OCI-LY1 (cell line): ENCODE results near the gene SLC32A1.

Source experiments
- H2AFZ ChIP-seq: fragments of 200-600 bp; sonication (generic), shearing (Covaris generic); 2 replicates; pipeline ENCODE4 v1.6.0; 2014; ENCODE audit warnings: antibody characterized with exemption, mild to moderate bottlenecking, low read length
- H3F3A ChIP-seq: fragments of 200-600 bp; sonication (generic), shearing (Covaris generic); 2 replicates; pipeline ENCODE4 v1.6.0; 2014; ENCODE audit warnings: mild to moderate bottlenecking, antibody characterized with exemption, low read length, moderate library complexity; ENCODE audit not compliant: insufficient read depth
- H3K27ac ChIP-seq: fragments of 200-600 bp; sonication (generic); 2 replicates; pipeline ENCODE4 v1.5.1; 2014; ENCODE audit warnings: low read length, mixed run types, mild to moderate bottlenecking, low read depth; ENCODE audit not compliant: poor library complexity, severe bottlenecking
- H3K27me3 ChIP-seq: fragments of 200-600 bp; sonication (generic); 2 replicates; pipeline ENCODE4 v1.6.0; 2014; ENCODE audit warnings: antibody characterized with exemption, mild to moderate bottlenecking, low read length, moderate library complexity; ENCODE audit not compliant: insufficient read depth
- H3K36me3 ChIP-seq: fragments of 200-600 bp; sonication (generic); 2 replicates; pipeline ENCODE4 v1.6.1; 2014; ENCODE audit warnings: mild to moderate bottlenecking, antibody characterized with exemption, low read length, moderate library complexity, mixed read lengths; ENCODE audit not compliant: insufficient read depth
- H3K4me1 ChIP-seq: fragments of 200-600 bp; sonication (generic); 2 replicates; pipeline ENCODE4 v1.5.1; 2014; ENCODE audit warnings: mild to moderate bottlenecking, low read length, moderate library complexity; ENCODE audit not compliant: insufficient read depth, severe bottlenecking
- H3K4me2 ChIP-seq: fragments of 200-600 bp; sonication (generic), shearing (Covaris generic); 2 replicates; pipeline ENCODE4 v1.6.1; 2014; ENCODE audit warnings: low read length
- H3K4me3 ChIP-seq: fragments of 200-600 bp; sonication (generic); 2 replicates; pipeline ENCODE4 v1.5.1; 2014; ENCODE audit warnings: low read length, low read depth, mild to moderate bottlenecking, mixed read lengths; ENCODE audit not compliant: poor library complexity, severe bottlenecking
- H3K79me2 ChIP-seq: fragments of 200-600 bp; shearing (Covaris generic); 2 replicates; pipeline ENCODE4 v1.6.1; 2016; ENCODE audit warnings: mixed run types, low read length, mixed read lengths; ENCODE audit not compliant: insufficient read depth
- H3K9ac ChIP-seq: fragments of 200-600 bp; sonication (generic), shearing (Covaris generic); 2 replicates; pipeline ENCODE4 v1.6.1; 2014; ENCODE audit warnings: mild to moderate bottlenecking, low read length, mixed read lengths
- H3K9me2 ChIP-seq: fragments of 200-600 bp; sonication (generic), shearing (Covaris generic); 2 replicates; pipeline ENCODE4 v1.6.1; 2014; ENCODE audit warnings: low read depth, mild to moderate bottlenecking, low read length, mixed read lengths
- H3K9me3 ChIP-seq: fragments of 200-600 bp; shearing (Covaris generic); 2 replicates; pipeline ENCODE4 v1.6.1; 2014; ENCODE audit warnings: low read length, mixed read lengths
- H4K20me1 ChIP-seq: fragments of 200-600 bp; sonication (generic), shearing (Covaris generic); 2 replicates; pipeline ENCODE4 v1.6.0; 2016; ENCODE audit warnings: mild to moderate bottlenecking, low read length; ENCODE audit not compliant: insufficient read depth
- CTCF ChIP-seq: fragments of 200-600 bp; sonication (generic), shearing (Covaris generic); IDR thresholded peaks from 2 replicates; pipeline ENCODE4 v1.5.1; 2017; ENCODE audit warnings: mild to moderate bottlenecking, antibody characterized with exemption, low read length, moderate library complexity, mixed read lengths
- EZH2 ChIP-seq: fragments of 200-600 bp; sonication (generic), shearing (Covaris generic); IDR thresholded peaks from 2 replicates; pipeline ENCODE4 v1.8.0; 2017; ENCODE audit warnings: borderline replicate concordance, mixed run types, mild to moderate bottlenecking, antibody characterized with exemption, low read length, moderate library complexity, mixed read lengths

Gene SLC32A1

GRCh38 chr20:38728911-38729642 lies 4.8 kb downstream of the SLC32A1 start:
- Histone ChIP-seq H3K36me3 (no peaks in the 10 kb centered on the region), H4K20me1 (no peaks in the 10 kb centered on the region), H2AFZ (no peak overlapping the region), H3F3A (no peaks in the 10 kb centered on the region), H3K9ac (no peak overlapping the region), H3K27ac (no peak overlapping the region), H3K4me3 (no peak overlapping the region), H3K9me3 (no peaks in the 10 kb centered on the region), H3K4me1 (peaks cover 9% of the 10 kb centered on the region), H3K4me2 (no peak overlapping the region), H3K79me2 (no peaks in the 10 kb centered on the region), H3K9me2 (no peaks in the 10 kb centered on the region), H3K27me3 (no peaks in the 10 kb centered on the region; the same call in 1 of the 2 replicates)
- TF ChIP-seq EZH2 (no peak), CTCF (no peak)

GRCh38 chr20:38729767-38730166 lies 5.5 kb downstream of the SLC32A1 start:
- H3K9me3 ChIP-seq, result no peaks in the 10 kb centered on the region
- no peak overlapping the region for H3K9ac ChIP-seq
- no peak overlapping the region for H3K27ac ChIP-seq
- peaks cover 9% of the 10 kb centered on the region for H3K4me1 ChIP-seq
- TF ChIP-seq EZH2 (no peak), CTCF (no peak)
- no peaks in the 10 kb centered on the region for H3K79me2 ChIP-seq
- no peak overlapping the region for H2AFZ ChIP-seq
- H3K36me3 ChIP-seq, result no peaks in the 10 kb centered on the region
- no peaks in the 10 kb centered on the region for H3K9me2 ChIP-seq
- H3K27me3 ChIP-seq, result no peaks in the 10 kb centered on the region; the same call in 1 of the 2 replicates
- H3K4me2 ChIP-seq, result no peak overlapping the region
- no peaks in the 10 kb centered on the region for H3F3A ChIP-seq
- H4K20me1 ChIP-seq, result no peaks in the 10 kb centered on the region
- H3K4me3 ChIP-seq, result no peak overlapping the region

GRCh38 chr20:38730167-38730988 lies 6.1 kb downstream of the SLC32A1 start:
- Histone ChIP-seq H2AFZ (no peak overlapping the region), H3K9me2 (no peaks in the 10 kb centered on the region), H3K4me1 (peaks cover 9% of the 10 kb centered on the region), H3K27ac (no peak overlapping the region), H4K20me1 (no peaks in the 10 kb centered on the region), H3K4me2 (peak overlapping the region; percentile 100), H3K36me3 (no peaks in the 10 kb centered on the region), H3K9ac (no peak overlapping the region; the same call in 1 of the 2 replicates), H3K27me3 (peaks cover 1% of the 10 kb centered on the region; the same call in 1 of the 2 replicates), H3K4me3 (peak overlapping the region; percentile 71), H3F3A (no peaks in the 10 kb centered on the region), H3K9me3 (no peaks in the 10 kb centered on the region), H3K79me2 (no peaks in the 10 kb centered on the region)
- no peak for TF ChIP-seq EZH2
- TF ChIP-seq CTCF, result no peak
